AG09309 (cell line): Measurements from ENCODE around the gene PIK3C3.
"Not testable (repeated sequence)": the region's sequence is repeated elsewhere in the genome, so short reads cannot be mapped to it uniquely, and the experiment has no call there.

Experiments used
- DNase-seq: peaks from one replicate; pipeline ENCODE4 v3.0.0-alpha.2; 2010; ENCODE audit warnings: low read depth
- H3K4me3 ChIP-seq: 2 replicates; pipeline ENCODE4 v1.5.1; 2011; ENCODE audit warnings: mild to moderate bottlenecking, low read depth, low read length, moderate library complexity; ENCODE audit not compliant: control insufficient read depth
- TF ChIP-seq, protein P1 (sequence below): IDR thresholded peaks from 2 replicates; pipeline ENCODE4 v1.5.1; 2011; ENCODE audit warnings: mild to moderate bottlenecking, low read depth, low read length, inconsistent platforms; ENCODE audit not compliant: insufficient read depth, control insufficient read depth; ENCODE audit errors: missing control alignments

The PIK3C3 gene

DNA sequence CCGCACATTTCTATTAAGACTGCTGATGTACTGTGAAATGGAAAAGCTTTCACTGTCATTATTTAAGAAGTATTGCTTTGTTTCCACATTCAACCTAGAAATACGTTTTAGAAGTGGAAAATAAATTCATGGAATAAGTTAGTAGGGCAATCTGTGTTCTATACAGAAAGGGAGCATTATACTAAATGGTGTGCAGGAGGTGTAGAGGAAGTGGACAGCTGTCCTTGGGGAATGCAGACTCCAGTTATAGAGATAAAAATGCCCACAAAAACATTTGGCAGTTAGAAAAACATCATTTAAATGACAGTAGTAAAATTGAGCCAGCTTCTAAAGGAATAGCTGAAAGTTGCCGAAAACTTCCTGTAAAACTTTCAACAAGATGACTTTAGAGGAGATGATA lies 46.8 kb downstream of the PIK3C3 start:
- no peak overlapping the region for H3K4me3 ChIP-seq
- TF ChIP-seq, protein P1, sequence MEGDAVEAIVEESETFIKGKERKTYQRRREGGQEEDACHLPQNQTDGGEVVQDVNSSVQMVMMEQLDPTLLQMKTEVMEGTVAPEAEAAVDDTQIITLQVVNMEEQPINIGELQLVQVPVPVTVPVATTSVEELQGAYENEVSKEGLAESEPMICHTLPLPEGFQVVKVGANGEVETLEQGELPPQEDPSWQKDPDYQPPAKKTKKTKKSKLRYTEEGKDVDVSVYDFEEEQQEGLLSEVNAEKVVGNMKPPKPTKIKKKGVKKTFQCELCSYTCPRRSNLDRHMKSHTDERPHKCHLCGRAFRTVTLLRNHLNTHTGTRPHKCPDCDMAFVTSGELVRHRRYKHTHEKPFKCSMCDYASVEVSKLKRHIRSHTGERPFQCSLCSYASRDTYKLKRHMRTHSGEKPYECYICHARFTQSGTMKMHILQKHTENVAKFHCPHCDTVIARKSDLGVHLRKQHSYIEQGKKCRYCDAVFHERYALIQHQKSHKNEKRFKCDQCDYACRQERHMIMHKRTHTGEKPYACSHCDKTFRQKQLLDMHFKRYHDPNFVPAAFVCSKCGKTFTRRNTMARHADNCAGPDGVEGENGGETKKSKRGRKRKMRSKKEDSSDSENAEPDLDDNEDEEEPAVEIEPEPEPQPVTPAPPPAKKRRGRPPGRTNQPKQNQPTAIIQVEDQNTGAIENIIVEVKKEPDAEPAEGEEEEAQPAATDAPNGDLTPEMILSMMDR: no peak
- DNase-seq: no peak

GRCh38 chr18:42004653-42005052 lies 49.6 kb downstream of the PIK3C3 start:
- H3K4me3 ChIP-seq: no peak overlapping the region

GRCh38 chr18:42005782-42006181 lies 50.7 kb downstream of the PIK3C3 start:
- TF ChIP-seq, protein P1: no peak
- no peak for DNase-seq
- no peak overlapping the region for H3K4me3 ChIP-seq

More at GRCh38 chr18:42004653-42005052, 49.6 kb downstream of the PIK3C3 start:
- TF ChIP-seq, protein P1: no peak
- DNase-seq: no peak

- not testable (repeated sequence) for H3K4me3 ChIP-seq, DNase-seq
Measured at GRCh38 chr18:42009457-42009856, 54.4 kb downstream of the PIK3C3 start.

DNA sequence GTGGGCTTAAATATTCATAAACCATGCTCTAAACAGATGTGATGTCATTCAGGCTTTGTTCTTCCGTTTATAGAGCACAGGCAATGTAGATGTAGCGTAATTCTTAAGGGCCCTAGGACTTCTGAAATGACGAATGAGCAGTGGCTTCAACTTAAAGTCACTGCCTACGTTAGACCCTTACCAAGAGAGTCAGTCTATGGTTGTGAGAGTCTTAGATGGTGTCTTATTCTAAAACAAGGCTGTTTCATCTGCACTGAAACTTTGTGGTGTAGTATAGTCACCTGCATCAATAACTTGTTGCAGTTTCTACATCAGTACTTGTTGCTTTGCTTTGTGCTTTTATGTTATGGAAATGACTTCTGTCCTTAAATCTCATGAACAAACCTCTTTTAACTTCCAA lies 56.0 kb downstream of the PIK3C3 start:
- TF ChIP-seq, protein P1: no peak
- H3K4me3 ChIP-seq: no peak overlapping the region

DNA sequence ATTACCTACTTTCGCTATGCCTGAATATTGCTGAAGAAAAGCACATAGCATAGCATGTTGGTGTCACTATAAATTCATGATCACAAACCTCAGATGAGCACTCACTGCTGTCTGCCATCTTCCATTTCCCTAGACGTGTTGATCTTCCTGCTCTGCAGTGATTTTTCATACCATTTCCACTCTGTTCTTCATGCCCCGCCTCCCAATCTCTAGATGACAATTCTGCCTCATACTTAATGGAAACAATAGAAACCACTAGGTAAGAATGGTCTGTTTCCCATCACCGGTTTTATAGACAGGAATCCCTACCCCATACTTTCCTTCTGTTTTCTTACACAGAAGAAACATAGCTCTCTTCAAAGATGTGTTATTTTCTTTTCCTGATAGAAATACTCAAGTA lies 63.8 kb downstream of the PIK3C3 start:
- no peak overlapping the region for H3K4me3 ChIP-seq
- TF ChIP-seq, protein P1: no peak
- no peak for DNase-seq

More for the DNA sequence above, 56.0 kb downstream of the PIK3C3 start:
- DNase-seq: no peak

DNA sequence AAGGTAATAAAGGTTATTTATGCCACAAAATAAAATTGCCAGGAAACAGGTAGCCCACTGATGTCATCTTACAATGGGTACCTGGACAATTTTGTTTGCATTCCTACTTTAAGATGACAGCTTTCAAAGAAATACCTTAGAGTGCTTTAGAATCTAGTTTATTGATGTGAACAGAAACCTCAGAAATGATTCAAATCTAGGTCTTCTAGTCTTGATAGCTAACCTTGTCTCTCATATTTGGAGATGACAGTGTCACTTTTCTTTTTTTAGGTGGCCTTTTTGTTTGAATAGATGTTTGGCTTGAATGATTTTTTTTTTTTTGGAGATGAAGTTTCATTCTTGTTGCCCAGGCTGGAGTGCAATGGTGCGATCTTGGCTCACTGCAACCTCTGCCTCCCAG lies 69.1 kb downstream of the PIK3C3 start:
- DNase-seq: no peak
- TF ChIP-seq, protein P1: no peak
- no peak overlapping the region for H3K4me3 ChIP-seq

DNA sequence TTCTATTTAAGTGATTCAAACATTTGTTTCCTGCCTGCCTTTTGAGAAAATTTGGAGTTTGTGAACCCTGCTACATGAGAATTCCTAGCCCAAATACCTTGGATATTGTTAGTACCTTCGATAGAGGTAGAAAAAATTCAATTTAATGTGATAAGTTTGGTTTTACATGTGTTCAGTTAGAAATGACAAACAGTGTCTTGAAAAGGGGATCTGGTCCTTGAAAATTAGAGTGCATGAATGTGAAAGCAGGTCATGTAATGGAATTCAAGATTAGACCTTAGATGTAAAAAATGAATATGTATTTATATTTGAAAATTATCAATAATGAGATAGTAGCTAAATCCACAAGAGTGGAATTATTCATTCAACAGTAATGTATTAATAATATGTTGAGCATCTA lies 70.5 kb downstream of the PIK3C3 start:
- no peak for DNase-seq
- TF ChIP-seq, protein P1: no peak
- H3K4me3 ChIP-seq: no peak overlapping the region
